Glutamatergic neuron (in vitro differentiated cells): Measurements from ENCODE around the gene DIP2A. TPM values are rescaled to one million over a fixed set of nuclear protein-coding genes. Genes with fewer than 3 reads are reported as not detected.

Experiments
- DNase-seq: peaks from one replicate; pipeline ENCODE4 v3.0.0; 2022
- H3K27ac Mint-ChIP-seq: one replicate; pipeline ENCODE4 v1.8.0; 2020; ENCODE audit warnings: mild to moderate bottlenecking, mixed read lengths, inconsistent platforms; ENCODE audit not compliant: unreplicated experiment
- H3K27me3 Mint-ChIP-seq: one replicate; pipeline ENCODE4 v1.8.0; 2020; ENCODE audit warnings: mild to moderate bottlenecking, moderate library complexity, mixed read lengths, inconsistent platforms; ENCODE audit not compliant: unreplicated experiment
- H3K36me3 Mint-ChIP-seq: one replicate; pipeline ENCODE4 v1.8.0; 2020; ENCODE audit warnings: mild to moderate bottlenecking, mixed read lengths, inconsistent platforms; ENCODE audit not compliant: unreplicated experiment
- H3K4me1 Mint-ChIP-seq: one replicate; pipeline ENCODE4 v1.8.0; 2020; ENCODE audit warnings: mild to moderate bottlenecking, low read depth, mixed read lengths, inconsistent platforms; ENCODE audit not compliant: unreplicated experiment
- H3K4me3 Mint-ChIP-seq: one replicate; pipeline ENCODE4 v1.8.0; 2020; ENCODE audit warnings: mild to moderate bottlenecking, mixed read lengths, inconsistent platforms; ENCODE audit not compliant: unreplicated experiment
- H3K9me3 Mint-ChIP-seq: one replicate; pipeline ENCODE4 v1.8.0; 2020; ENCODE audit warnings: mild to moderate bottlenecking, moderate library complexity, mixed read lengths, inconsistent platforms; ENCODE audit not compliant: unreplicated experiment
- total RNA-seq: library from RNA; stranded (reverse); fragmentation: NEBNext Ultra II Directional; extraction: Animal tissue kit (Norgen Biotek cat#: 25700); gene quantifications from one replicate; pipeline ENCODE4 v1.2.1, GENCODE V29; 2021; ENCODE audit not compliant: unreplicated experiment
- TF ChIP-seq, protein P1 (sequence below): fragments of 200-600 bp; sonication (generic); IDR thresholded peaks from one replicate; pipeline ENCODE4 v1.5.0; 2021; ENCODE audit not compliant: partially characterized antibody, unreplicated experiment

DIP2A gene
- total RNA-seq, 1 donor from 2014 or later: 55.4 TPM

DNA sequence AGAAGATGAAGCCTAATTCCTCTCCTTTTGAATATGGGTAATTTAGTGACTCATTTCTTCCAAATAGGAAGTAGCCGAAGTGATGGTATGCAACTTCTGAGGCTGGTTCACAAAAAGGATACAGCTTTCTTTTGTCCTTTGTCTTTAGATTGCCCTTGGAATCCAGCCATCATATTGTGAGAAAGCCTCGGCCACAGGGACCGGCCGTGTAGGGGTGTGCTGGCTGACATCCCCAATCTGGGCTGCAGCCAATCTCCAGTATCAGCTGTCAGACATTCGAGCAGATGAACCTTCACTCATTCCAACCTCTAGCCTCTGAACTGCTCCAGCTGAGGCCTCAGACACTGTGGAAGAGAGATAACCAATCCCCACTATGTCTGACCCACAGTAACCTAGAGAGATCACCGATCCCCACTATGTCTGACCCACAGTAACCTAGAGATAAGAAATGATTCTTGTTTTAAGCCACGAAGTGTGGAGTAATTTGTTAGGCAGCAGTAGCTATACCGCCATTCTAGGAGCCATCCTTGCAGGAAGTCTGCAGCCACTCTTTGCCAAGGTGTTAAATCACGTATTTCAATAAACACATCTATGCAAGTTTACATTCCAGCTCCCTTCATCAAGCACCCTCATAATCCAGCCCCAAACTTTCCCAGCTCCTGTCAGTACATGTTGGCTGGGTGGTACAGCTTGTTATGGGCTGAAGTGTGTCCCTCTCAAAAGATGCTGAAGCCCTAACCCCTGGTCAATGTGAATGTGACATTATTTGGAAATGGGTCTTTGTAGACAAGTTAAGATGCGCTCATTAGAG lies 2.9 kb upstream of the DIP2A start:
- peaks cover 6% of the 10 kb centered on the region for H3K9me3 Mint-ChIP-seq
- H3K27ac Mint-ChIP-seq: no peak overlapping the region
- no peaks in the 10 kb centered on the region for H3K36me3 Mint-ChIP-seq

GRCh38 chr21:46456750-46457149 lies 1.9 kb upstream of the DIP2A start:
- Mint-ChIP-seq H3K4me3 (no peak overlapping the region), H3K27me3 (no peaks in the 10 kb centered on the region), H3K27ac (no peak overlapping the region), H3K36me3 (no peaks in the 10 kb centered on the region), H3K9me3 (peaks cover 6% of the 10 kb centered on the region), H3K4me1 (no peaks in the 10 kb centered on the region)
- TF ChIP-seq, protein P1, sequence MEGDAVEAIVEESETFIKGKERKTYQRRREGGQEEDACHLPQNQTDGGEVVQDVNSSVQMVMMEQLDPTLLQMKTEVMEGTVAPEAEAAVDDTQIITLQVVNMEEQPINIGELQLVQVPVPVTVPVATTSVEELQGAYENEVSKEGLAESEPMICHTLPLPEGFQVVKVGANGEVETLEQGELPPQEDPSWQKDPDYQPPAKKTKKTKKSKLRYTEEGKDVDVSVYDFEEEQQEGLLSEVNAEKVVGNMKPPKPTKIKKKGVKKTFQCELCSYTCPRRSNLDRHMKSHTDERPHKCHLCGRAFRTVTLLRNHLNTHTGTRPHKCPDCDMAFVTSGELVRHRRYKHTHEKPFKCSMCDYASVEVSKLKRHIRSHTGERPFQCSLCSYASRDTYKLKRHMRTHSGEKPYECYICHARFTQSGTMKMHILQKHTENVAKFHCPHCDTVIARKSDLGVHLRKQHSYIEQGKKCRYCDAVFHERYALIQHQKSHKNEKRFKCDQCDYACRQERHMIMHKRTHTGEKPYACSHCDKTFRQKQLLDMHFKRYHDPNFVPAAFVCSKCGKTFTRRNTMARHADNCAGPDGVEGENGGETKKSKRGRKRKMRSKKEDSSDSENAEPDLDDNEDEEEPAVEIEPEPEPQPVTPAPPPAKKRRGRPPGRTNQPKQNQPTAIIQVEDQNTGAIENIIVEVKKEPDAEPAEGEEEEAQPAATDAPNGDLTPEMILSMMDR: no peak
- no peak for DNase-seq

More for the DNA sequence above, 2.9 kb upstream of the DIP2A start:
- TF ChIP-seq, protein P1: no peak
- no peaks in the 10 kb centered on the region for H3K4me1 Mint-ChIP-seq
- no peak for DNase-seq
- H3K27me3 Mint-ChIP-seq: peaks cover 3% of the 10 kb centered on the region
- no peak overlapping the region for H3K4me3 Mint-ChIP-seq

DNA sequence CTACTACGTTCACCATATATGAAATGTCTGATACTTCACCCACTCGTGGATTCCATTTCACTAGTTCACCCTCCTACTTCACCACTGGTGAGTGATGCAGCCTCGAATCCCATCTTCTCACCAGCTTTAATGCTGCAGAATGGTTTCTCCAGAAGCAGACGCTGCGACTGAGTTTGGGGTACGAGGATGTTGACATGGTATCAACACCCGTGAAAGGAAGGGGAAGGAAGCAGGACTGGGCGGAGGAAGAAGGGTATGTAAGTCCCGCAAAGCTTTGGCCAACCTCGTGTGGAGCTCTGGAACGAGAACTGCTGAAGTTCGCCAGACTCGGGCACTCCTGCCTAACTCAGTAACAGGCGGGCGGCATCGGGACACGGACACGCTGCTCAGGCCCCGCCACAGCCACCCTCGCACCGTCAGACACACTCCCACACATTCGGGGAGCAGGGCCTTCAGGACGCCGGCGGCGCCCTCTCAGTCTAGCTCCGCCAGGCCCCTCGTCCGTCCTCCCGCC lies 833 bp upstream of the DIP2A start:
- TF ChIP-seq, protein P1: no peak
- peak overlapping the region; percentile 87 for H3K4me3 Mint-ChIP-seq
- H3K4me1 Mint-ChIP-seq: no peaks in the 10 kb centered on the region
- H3K27me3 Mint-ChIP-seq: no peaks in the 10 kb centered on the region
- no peaks in the 10 kb centered on the region for H3K36me3 Mint-ChIP-seq
- peak; percentile 37 for DNase-seq
- H3K9me3 Mint-ChIP-seq: peaks cover 6% of the 10 kb centered on the region
- H3K27ac Mint-ChIP-seq: peak overlapping the region; percentile 1

- no peak overlapping the region for H3K27ac Mint-ChIP-seq
- no peaks in the 10 kb centered on the region for H3K27me3 Mint-ChIP-seq
- no peaks in the 10 kb centered on the region for H3K36me3 Mint-ChIP-seq
- TF ChIP-seq, protein P1: no peak
- no peak for DNase-seq
- no peaks in the 10 kb centered on the region for H3K4me1 Mint-ChIP-seq
- H3K9me3 Mint-ChIP-seq: peaks cover 6% of the 10 kb centered on the region
- peak overlapping the region; percentile 65 for H3K4me3 Mint-ChIP-seq
These were observed 299 bp downstream of the DIP2A start for GRCh38 chr21:46459024-46459355.
